ENCODE data around the gene FIBCD1. TPM values are rescaled to one million over a fixed set of nuclear protein-coding genes. Genes with fewer than 3 reads are reported as not detected.

Gene FIBCD1
- total and polyA plus RNA-seq, 2 of the 8 experiments (the other 6 are each of a cell fraction or from before 2014, with no cell fraction given) = 6.1 to 8.8 TPM

DNA sequence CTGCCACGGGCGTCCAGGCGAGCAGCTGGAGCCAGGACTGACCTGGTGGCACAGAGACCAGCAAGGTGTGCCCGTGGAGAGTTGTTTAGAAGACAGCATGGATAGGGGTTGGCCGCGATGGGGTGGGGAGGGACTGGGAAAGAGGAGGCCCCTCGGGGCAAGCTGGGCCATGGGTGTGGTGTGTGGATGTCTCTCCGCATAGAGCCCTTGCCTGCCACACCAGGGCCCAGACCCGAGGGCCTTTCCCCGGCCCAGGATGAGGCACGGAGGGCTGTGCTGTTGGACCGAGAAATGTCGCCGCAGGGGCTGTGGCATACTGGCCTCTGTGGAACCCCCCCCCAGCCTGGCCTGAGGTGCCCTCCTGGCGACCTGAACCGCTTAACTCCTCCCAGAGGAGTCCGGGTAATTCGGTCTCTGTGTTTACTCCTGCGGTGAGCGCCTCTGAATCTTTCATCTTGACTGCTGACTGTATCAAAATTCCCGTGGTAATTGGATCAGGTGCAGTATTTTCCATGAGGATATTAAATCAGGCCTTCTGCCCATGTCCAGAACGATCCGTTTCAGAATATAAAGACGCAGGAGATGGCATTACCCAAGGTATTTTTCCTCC, 47.4 kb upstream of the FIBCD1 start:
- 85% methylated on average over 24 of the region's 24 CpGs; no CpG with 5 or more reads in 1 of the 2 experiments for WGBS, 2 experiments (ENCODE audit: extremely low coverage in 1 of 2, insufficient coverage in 1 of 2, insufficient read length in 1 of 2, insufficient replicate concordance in 2 of 2, low coverage in 1 of 2, low lambda C conversion rate in 2 of 2, missing lambda C conversion rate in 1 of 2)
- H3K9me3 ChIP-seq (ENCODE audit: insufficient read depth in 2 of 2, low read depth in 1 of 2, low read length in 1 of 2) = no peaks in the 10 kb centered on the region
- DNase-seq (ENCODE audit: low read depth in 1 of 2, low spot score in 2 of 2) = no peak
- H3K79me2 ChIP-seq (ENCODE audit: control insufficient read depth in 1 of 2, insufficient read depth in 2 of 2, low read length in 2 of 2) = no peaks in the 10 kb centered on the region
- H4K5ac ChIP-seq (ENCODE audit: insufficient read length, low read depth, low read length) = no peak overlapping the region
- H3K18ac ChIP-seq (ENCODE audit: extremely low read depth, low read length) = no peak overlapping the region
- ChIA-PET POLR2A (ENCODE audit: partially characterized antibody) (no interaction called here), CTCF (ENCODE audit: partially characterized antibody) (interaction anchor here (1.0 to 4.2 kb wide), 6 partner anchors 11 to 121 kb away, joined by 3 to 27 read pairs (median 4); no protein-coding TSS in a partner anchor)
- H2AK5ac ChIP-seq (ENCODE audit: low read depth, low read length) = no peak overlapping the region
- H3K4me1 ChIP-seq (replicated peaks in 1 of 4; ENCODE audit: control insufficient read depth in 3 of 4, insufficient read depth in 4 of 4, low read length in 3 of 4) = peaks cover 3 to 10% (median 7%) of the 10 kb centered on the region in 4 experiments; a peak in 4 of 7 replicates
- peaks cover 0 to 2% of the 10 kb centered on the region in 2 experiments for H4K20me1 ChIP-seq (replicated peaks in 1 of 2; ENCODE audit: control insufficient read depth in 1 of 2, insufficient read depth in 2 of 2, low read length in 2 of 2)
- no peak overlapping the region for H3K4me2 ChIP-seq (ENCODE audit: insufficient read depth in 1 of 2, low read depth in 2 of 2, low read length in 2 of 2)
- H3K27me3 ChIP-seq (replicated peaks in 1 of 4; ENCODE audit: control insufficient read depth in 3 of 4, extremely low read depth in 1 of 4, insufficient read depth in 3 of 4, low read length in 3 of 4) = no peaks in the 10 kb centered on the region
- no peak overlapping the region for H2AFZ ChIP-seq (ENCODE audit: low read length)
- H3K4me3 ChIP-seq (ENCODE audit: extremely low read depth in 1 of 4, insufficient read depth in 2 of 4, low read depth in 3 of 4, low read length in 4 of 4) = no peak overlapping the region
- no peak overlapping the region for H2BK5ac ChIP-seq (ENCODE audit: low read depth, low read length)
- H3K27ac ChIP-seq (ENCODE audit: low read depth, low read length) = no peak overlapping the region
- no peak overlapping the region for H3K9ac ChIP-seq (replicated peaks in 1 of 4; ENCODE audit: extremely low read depth in 1 of 4, low read depth in 3 of 4, low read length in 3 of 4)
- no peak overlapping the region for H3K23ac ChIP-seq (ENCODE audit: insufficient read length)
- no peak overlapping the region for H4K91ac ChIP-seq (replicated peaks; ENCODE audit: insufficient read length, low read length)
- H3K79me1 ChIP-seq (ENCODE audit: low read depth, low read length) = no peaks in the 10 kb centered on the region
- no peak overlapping the region for H2BK12ac ChIP-seq (ENCODE audit: low read depth, low read length)
- no peaks in the 10 kb centered on the region for H3K23me2 ChIP-seq (ENCODE audit: low read depth, low read length)
- no peak overlapping the region for H4K8ac ChIP-seq (ENCODE audit: extremely low read depth, insufficient read depth, low read length)
- 0 out of 2 replicates have a peak overlapping the region, but pooled peaks have one; percentile 48 for H2BK20ac ChIP-seq (ENCODE audit: low read length)
- H2BK120ac ChIP-seq (replicated peaks; ENCODE audit: low read depth, low read length) = no peak overlapping the region
- no peak overlapping the region; the same call in 1 of the 2 replicates for H2BK15ac ChIP-seq (ENCODE audit: low read length)
- H3K4ac ChIP-seq (replicated peaks; ENCODE audit: insufficient read length, low read depth, low read length) = no peak overlapping the region
- FAIRE-seq = no peak
- H3K14ac ChIP-seq (ENCODE audit: insufficient read length) = no peak overlapping the region
- H3K56ac ChIP-seq (replicated peaks; ENCODE audit: insufficient read length, low read depth, low read length) = no peak overlapping the region
- H3K36me3 ChIP-seq (ENCODE audit: control insufficient read depth in 2 of 4, insufficient read depth in 4 of 4, low read length in 3 of 4) = no peaks in the 10 kb centered on the region
- no peak for TF ChIP-seq CTCF (IDR thresholded peaks at IDR 0.05; ENCODE audit: control extremely low read depth in 1 of 3, insufficient read depth in 1 of 3, low read depth in 1 of 3, low read length in 3 of 3)
